Ovary (tissue), 9 donors: Measurements from ENCODE around the gene USP11. TPM values are rescaled to one million over a fixed set of nuclear protein-coding genes. Genes with fewer than 3 reads are reported as not detected.

Experiments
- DNase-seq, 5 donors: peaks; one replicate each; pipeline ENCODE4 v3.0.0-alpha.2; 2019 to 2020
- H3K27ac ChIP-seq, 2 donors: fragments of 200-600 bp; one replicate each; pipeline versions ENCODE4 v1.5.1 to v1.8.0; 2019 to 2022
- H3K27me3 ChIP-seq: fragments of 200-600 bp; one replicate; pipeline ENCODE4 v1.8.0; 2022
- H3K36me3 ChIP-seq: fragments of 200-600 bp; sonication (generic); one replicate; pipeline ENCODE4 v1.5.1; 2019
- H3K4me1 ChIP-seq: one replicate; pipeline ENCODE4 v1.8.1; 2013; ENCODE audit warnings: mild to moderate bottlenecking, moderate library complexity; ENCODE audit not compliant: insufficient read depth
- H3K4me3 ChIP-seq: fragments of 200-600 bp; sonication (generic); one replicate; pipeline ENCODE4 v1.5.1; 2017
- H3K9me3 ChIP-seq, 2 donors: fragments of 200-600 bp in 1 of 2; sonication (generic) in 1 of 2; one replicate each; pipeline versions ENCODE4 v1.5.1 to v1.8.1; 2013 to 2019; ENCODE audit warnings: mild to moderate bottlenecking in 1 of 2, moderate library complexity in 1 of 2
- EP300 ChIP-seq: sonication (generic); formaldehyde crosslinking; IDR thresholded peaks from one replicate; pipeline ENCODE4 v1.6.1; 2017; ENCODE audit warnings: antibody characterized with exemption
- POLR2A ChIP-seq: fragments of 450-650 bp; IDR thresholded peaks from one replicate; pipeline ENCODE4 v1.6.1; 2017; ENCODE audit warnings: antibody characterized with exemption, mild to moderate bottlenecking, moderate library complexity
- WGBS, 3 donors: extraction: QIAGEN DNeasy Blood & Tissue Kit in 1 of 3; methylation state at CpG; one replicate each; pipeline versions ENCODE4 v1.1.5 to v1.1.7; 2013 to 2017; 5-methylcytosine and 5-hydroxymethylcytosine counted together
- intact Hi-C, 4 donors: fragments of 100-400 bp; cut with DNase I; formaldehyde crosslinking; loops; one replicate each; pipeline versions ENCODE4 v1.11.0 to v1.15.1; 2022 to 2023
- polyA plus RNA-seq, 2 donors: library from polyadenylated mRNA; stranded (reverse); fragments of 200-250 nt in 1 of 2; fragments of 350-450 nt in 1 of 2; fragmentation: Illumina TruSeq in 1 of 2; extraction: RNeasy Lipid Tissue Mini Kit (QIAGEN cat#74804) in 1 of 2; gene quantifications; one replicate each; pipeline ENCODE4 v1.2.3, GENCODE V29; 2013 to 2014
- total RNA-seq, 7 donors: library from RNA; depleted of rRNA in 2 of 7; stranded (reverse); fragments of >200 nt in 2 of 7; fragmentation: NEBNext Ultra II Directional in 3 of 7; extraction: Animal tissue kit (Norgen Biotek cat#: 25700) in 3 of 7; gene quantifications; one replicate each; pipeline versions ENCODE4 v1.1.0 to v1.2.4, GENCODE V29; 2016 to 2023
- TF ChIP-seq, protein P1 (sequence below), 3 donors: fragments of 450-650 bp in 2 of 3; fragments of 200-600 bp in 1 of 3; IDR thresholded peaks; one replicate each; pipeline versions ENCODE4 v1.5.1 to v1.8.0; 2016 to 2022; ENCODE audit warnings: antibody characterized with exemption in 3 of 3, mild to moderate bottlenecking in 1 of 3
- donor health status: DM: no; HTN: no; CAD: no; lungs with moderate emphysema.
- donor health status: DM: no; HTN: no; CAD: no.
- donor health status: Bipolar disorder and iron deficiency.
- donor health status: DM: yes; HTN: yes; CAD: no.
- donor health status: DM: no; HTN: no; CAD: no.
- donor health status: DM: yes; HTN: yes; CAD: no.

The USP11 gene
- total and polyA plus RNA-seq, 9 donors, result 55.6 to 166 (median 109) TPM

DNA sequence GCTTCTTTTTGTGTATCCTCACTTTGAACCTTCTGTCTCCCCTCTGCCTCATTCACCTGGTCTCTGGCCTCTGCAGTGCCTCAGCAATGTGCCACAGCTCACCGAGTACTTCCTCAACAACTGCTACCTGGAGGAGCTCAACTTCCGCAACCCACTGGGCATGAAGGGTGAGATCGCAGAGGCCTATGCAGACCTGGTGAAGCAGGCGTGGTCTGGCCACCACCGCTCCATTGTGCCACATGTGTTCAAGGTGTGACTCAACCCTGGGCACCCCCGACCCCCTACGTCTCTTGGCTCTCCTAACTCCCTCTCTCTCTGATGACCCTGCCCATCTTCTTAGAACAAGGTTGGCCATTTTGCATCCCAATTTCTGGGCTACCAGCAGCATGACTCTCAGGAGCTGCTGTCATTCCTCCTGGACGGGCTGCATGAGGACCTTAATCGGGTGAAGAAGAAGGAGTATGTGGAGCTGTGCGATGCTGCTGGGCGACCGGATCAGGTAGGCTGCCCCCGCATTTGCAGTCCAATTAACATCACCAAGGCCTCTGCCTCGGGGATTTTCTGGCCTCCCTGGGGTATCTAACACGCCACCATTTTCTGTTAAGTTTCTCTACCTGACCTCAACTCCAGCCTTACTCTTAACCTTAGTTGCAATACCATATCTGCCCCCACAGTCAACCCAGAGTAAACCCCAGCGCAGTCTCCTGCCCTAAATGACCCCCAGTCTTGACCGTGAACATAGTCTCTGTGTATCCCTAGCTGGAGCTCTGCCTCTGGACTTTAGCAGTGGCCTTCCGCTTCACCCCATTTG is 8.6 kb downstream of the USP11 start:
- no peak overlapping the region for H3K4me3 ChIP-seq

DNA sequence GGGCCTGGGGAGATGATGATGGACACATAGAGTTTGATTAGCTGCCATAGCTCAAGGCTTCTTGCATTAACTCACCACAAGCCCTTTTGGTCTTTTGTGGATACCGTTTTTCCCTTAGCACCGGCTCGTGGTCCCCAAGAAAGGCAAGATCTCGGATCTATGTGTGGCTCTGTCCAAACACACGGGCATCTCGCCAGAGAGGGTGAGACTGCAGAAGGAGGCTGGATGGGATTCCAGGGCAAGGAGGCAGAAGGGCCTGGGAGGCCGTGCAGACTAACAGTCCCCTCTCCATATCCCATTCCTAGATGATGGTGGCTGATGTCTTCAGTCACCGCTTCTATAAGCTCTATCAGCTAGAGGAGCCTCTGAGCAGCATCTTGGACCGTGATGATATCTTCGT is 9.5 kb downstream of the USP11 start:
- Histone ChIP-seq H3K9me3 (no peaks in the 10 kb centered on the region), H3K4me3 (no peak overlapping the region), H3K27me3 (no peaks in the 10 kb centered on the region), H3K4me1 (no peaks in the 10 kb centered on the region), H3K36me3 (no peaks in the 10 kb centered on the region), H3K27ac (no peak overlapping the region)
- no peak for DNase-seq
- WGBS, 3 donors, result 87 to 90% (median 88%) methylated on average over 10 of the region's 10 CpGs
- intact Hi-C loops, result no loop called here
- TF ChIP-seq EP300 (no peak), POLR2A (no peak)
- TF ChIP-seq, protein P1, sequence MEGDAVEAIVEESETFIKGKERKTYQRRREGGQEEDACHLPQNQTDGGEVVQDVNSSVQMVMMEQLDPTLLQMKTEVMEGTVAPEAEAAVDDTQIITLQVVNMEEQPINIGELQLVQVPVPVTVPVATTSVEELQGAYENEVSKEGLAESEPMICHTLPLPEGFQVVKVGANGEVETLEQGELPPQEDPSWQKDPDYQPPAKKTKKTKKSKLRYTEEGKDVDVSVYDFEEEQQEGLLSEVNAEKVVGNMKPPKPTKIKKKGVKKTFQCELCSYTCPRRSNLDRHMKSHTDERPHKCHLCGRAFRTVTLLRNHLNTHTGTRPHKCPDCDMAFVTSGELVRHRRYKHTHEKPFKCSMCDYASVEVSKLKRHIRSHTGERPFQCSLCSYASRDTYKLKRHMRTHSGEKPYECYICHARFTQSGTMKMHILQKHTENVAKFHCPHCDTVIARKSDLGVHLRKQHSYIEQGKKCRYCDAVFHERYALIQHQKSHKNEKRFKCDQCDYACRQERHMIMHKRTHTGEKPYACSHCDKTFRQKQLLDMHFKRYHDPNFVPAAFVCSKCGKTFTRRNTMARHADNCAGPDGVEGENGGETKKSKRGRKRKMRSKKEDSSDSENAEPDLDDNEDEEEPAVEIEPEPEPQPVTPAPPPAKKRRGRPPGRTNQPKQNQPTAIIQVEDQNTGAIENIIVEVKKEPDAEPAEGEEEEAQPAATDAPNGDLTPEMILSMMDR (IDR thresholded peaks at IDR 0.05), result no peak

More for the DNA sequence above, 8.6 kb downstream of the USP11 start:
- WGBS, 3 donors, result 93 to 96% (median 95%) methylated on average over 18 of the region's 18 CpGs
- Histone ChIP-seq H3K9me3 (no peaks in the 10 kb centered on the region), H3K27me3 (no peaks in the 10 kb centered on the region), H3K27ac (no peak overlapping the region), H3K4me1 (no peaks in the 10 kb centered on the region), H3K36me3 (no peaks in the 10 kb centered on the region)
- no peak for DNase-seq
- intact Hi-C loops, result no loop called here
- TF ChIP-seq EP300, result no peak
- no peak for TF ChIP-seq POLR2A
- TF ChIP-seq, protein P1 (IDR thresholded peaks at IDR 0.05), result no peak

- Histone ChIP-seq H3K36me3 (no peaks in the 10 kb centered on the region), H3K27ac (no peak overlapping the region), H3K4me1 (no peaks in the 10 kb centered on the region), H3K27me3 (no peaks in the 10 kb centered on the region), H3K9me3 (no peaks in the 10 kb centered on the region), H3K4me3 (no peak overlapping the region)
- no peak for DNase-seq
- intact Hi-C loops, result no loop called here
- WGBS, 3 donors, result 90 to 91% (median 90%) methylated on average over 14 of the region's 14 CpGs
- TF ChIP-seq POLR2A (no peak), EP300 (no peak)
- TF ChIP-seq, protein P1 (IDR thresholded peaks at IDR 0.05), result no peak
These were observed 10.5 kb downstream of the USP11 start for GRCh38 chrX:47243351-47243750.

DNA sequence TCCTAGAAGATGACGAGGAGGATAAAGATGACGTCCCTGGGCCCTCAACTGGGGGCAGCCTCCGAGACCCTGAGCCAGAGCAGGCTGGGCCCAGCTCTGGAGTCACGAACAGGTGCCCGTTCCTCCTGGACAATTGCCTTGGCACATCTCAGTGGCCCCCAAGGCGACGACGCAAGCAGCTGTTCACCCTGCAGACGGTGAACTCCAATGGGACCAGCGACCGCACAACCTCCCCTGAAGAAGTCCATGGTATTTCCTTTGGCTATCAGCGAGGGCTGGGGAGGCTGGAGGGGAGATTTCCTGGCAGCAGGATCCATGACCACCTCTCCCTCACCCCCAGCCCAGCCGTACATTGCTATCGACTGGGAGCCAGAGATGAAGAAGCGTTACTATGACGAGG is 11.9 kb downstream of the USP11 start:
- H3K27ac ChIP-seq, result no peak overlapping the region
- H3K27me3 ChIP-seq, result no peaks in the 10 kb centered on the region
- 86 to 89% (median 88%) methylated on average over 16 of the region's 16 CpGs for WGBS, 3 donors
- TF ChIP-seq EP300 (no peak), POLR2A (no peak)
- TF ChIP-seq, protein P1 (IDR thresholded peaks at IDR 0.05), result no peak
- no peak for DNase-seq
- H3K9me3 ChIP-seq, result no peaks in the 10 kb centered on the region
- H3K4me1 ChIP-seq, result no peaks in the 10 kb centered on the region
- H3K36me3 ChIP-seq, result no peaks in the 10 kb centered on the region
- no peak overlapping the region for H3K4me3 ChIP-seq
- intact Hi-C loops, result no loop called here
